A549 (cell line): ENCODE data around the gene KRTAP12-1. TPM values are rescaled to one million over a fixed set of nuclear protein-coding genes. Genes with fewer than 3 reads are reported as not detected.

Experiments used
- ATAC-seq, 2 experiments: fragments of 200-7000 bp in 1 of 2; fragments of >200 bp in 1 of 2; cut with Nextera tagmentation in 1 of 2; cut with Tn5 transposase in 1 of 2; 3 replicates each; pipeline versions ENCODE4 v1.8.0 to v1.9.1; 2018 to 2020; ENCODE audit warnings: mild to moderate bottlenecking in 1 of 2, moderate library complexity in 1 of 2
- CTCF ChIA-PET: fragments of 300-600 bp; sonication (Branson Sonifier 250); formaldehyde crosslinking; extraction: SDS; loops from one replicate; lab custom pipeline; 2021; ENCODE audit warnings: antibody characterized with exemption, inconsistent platforms; lab: Yijun Ruan, JAX
- POLR2A ChIA-PET: fragments of 350-600 bp; formaldehyde crosslinking; extraction: SDS; loops from one replicate; lab custom pipeline; 2021; ENCODE audit warnings: antibody characterized with exemption, inconsistent platforms; lab: Yijun Ruan, JAX
- DNase-seq, 2 experiments: peaks; one replicate each; pipeline versions ENCODE4 v3.0.0 to v3.0.0-alpha.2; 2011 to 2016; ENCODE audit warnings: low read depth in 1 of 2, low spot score in 1 of 2
- FAIRE-seq: peaks from 2 replicates; lab custom pipeline; 2011; peaks lifted over from hg19 to GRCh38; lab: Jason Lieb, UNC
- H3K27ac ChIP-seq, 2 experiments: fragments of >200 bp; sonication (Bioruptor Twin); formaldehyde crosslinking; 3 replicates each; pipeline ENCODE4 v1.5.1; 2016 to 2017
- H3K4me1 ChIP-seq: fragments of >200 bp; sonication (Bioruptor Twin); formaldehyde crosslinking; 3 replicates; pipeline ENCODE4 v1.6.1; 2016
- H3K4me2 ChIP-seq: fragments of >200 bp; sonication (Bioruptor Twin); formaldehyde crosslinking; 3 replicates; pipeline ENCODE4 v1.6.1; 2016
- H3K4me3 ChIP-seq: fragments of >200 bp; sonication (Bioruptor Twin); formaldehyde crosslinking; 3 replicates; pipeline ENCODE4 v1.5.1; 2016
- H3K9me3 ChIP-seq: fragments of >200 bp; sonication (Bioruptor Twin); formaldehyde crosslinking; 3 replicates; pipeline ENCODE4 v1.6.1; 2016
- ATOH8 ChIP-seq: fragments of 250-450 bp; sonication (Bioruptor Pico); IDR thresholded peaks from 2 replicates; pipeline ENCODE4 v1.5.0; 2020; ENCODE audit warnings: low read depth, mild to moderate bottlenecking, moderate library complexity
- CBX2 ChIP-seq: fragments of 200-600 bp; sonication (generic); IDR thresholded peaks from 2 replicates; pipeline ENCODE4 v1.6.1; 2016; ENCODE audit warnings: low read depth, mild to moderate bottlenecking, borderline replicate concordance
- CBX8 ChIP-seq: fragments of 200-600 bp; sonication (generic); IDR thresholded peaks from 2 replicates; pipeline ENCODE4 v1.6.1; 2016
- CEBPB ChIP-seq, 2 experiments: fragments of >200 bp in 1 of 2; sonication (Bioruptor Twin) in 1 of 2; formaldehyde crosslinking in 1 of 2; IDR thresholded peaks; 2 replicates each; pipeline ENCODE4 v1.6.1; 2012 to 2016
- CHD2 ChIP-seq: fragments of 150-350 bp; IDR thresholded peaks from 2 replicates; pipeline ENCODE4 v1.6.1; 2014; ENCODE audit warnings: low read length; ENCODE audit not compliant: partially characterized antibody
- EHF ChIP-seq: fragments of 250-450 bp; sonication (Bioruptor Pico); IDR thresholded peaks from 2 replicates; pipeline ENCODE4 v1.5.0; 2020; ENCODE audit warnings: mild to moderate bottlenecking
- EP300 ChIP-seq, 2 experiments: fragments of >200 bp; sonication (Bioruptor Twin); formaldehyde crosslinking; IDR thresholded peaks; 2 replicates in 1 of 2; 3 replicates in 1 of 2; pipeline ENCODE4 v1.6.1; 2016 to 2017
- FOSL2 ChIP-seq, 2 experiments: fragments of 450-650 bp in 1 of 2; fragments of >200 bp in 1 of 2; sonication (Bioruptor Twin) in 1 of 2; formaldehyde crosslinking; IDR thresholded peaks; 2 replicates each; pipeline versions ENCODE4 v1.5.0 to v1.6.1; 2016 to 2020; ENCODE audit warnings: mild to moderate bottlenecking in 1 of 2, moderate library complexity in 1 of 2
- HOXA7 ChIP-seq: fragments of 250-450 bp; sonication (Bioruptor Pico); IDR thresholded peaks from 2 replicates; pipeline ENCODE4 v1.5.0; 2020; ENCODE audit warnings: mild to moderate bottlenecking, moderate library complexity
- HOXB13 ChIP-seq: fragments of 250-450 bp; sonication (Bioruptor Pico); IDR thresholded peaks from 2 replicates; pipeline ENCODE4 v1.5.0; 2020; ENCODE audit warnings: low read depth, mild to moderate bottlenecking, moderate library complexity
- JUN ChIP-seq, 2 experiments: fragments of >200 bp; sonication (Bioruptor Twin); formaldehyde crosslinking; IDR thresholded peaks; 2 replicates in 1 of 2; 3 replicates in 1 of 2; pipeline ENCODE4 v1.6.1; 2016 to 2017
- JUNB ChIP-seq: fragments of >200 bp; sonication (Bioruptor Twin); formaldehyde crosslinking; IDR thresholded peaks from 2 replicates; pipeline ENCODE4 v1.6.1; 2016
- KDM5A ChIP-seq: fragments of 200-600 bp; sonication (generic); IDR thresholded peaks from 2 replicates; pipeline ENCODE4 v1.6.1; 2016; ENCODE audit warnings: antibody characterized with exemption, mild to moderate bottlenecking
- MAZ ChIP-seq: fragments of 150-350 bp; IDR thresholded peaks from 2 replicates; pipeline ENCODE4 v1.6.1; 2014; ENCODE audit warnings: antibody characterized with exemption, low read depth, low read length, borderline replicate concordance
- NFE2L2 ChIP-seq: fragments of 150-350 bp; conservative IDR thresholded peaks from 2 replicates; pipeline ENCODE4 v1.6.1; 2014; ENCODE audit warnings: low read length
- NR3C1 ChIP-seq: fragments of >200 bp; sonication (Bioruptor Twin); formaldehyde crosslinking; IDR thresholded peaks from 3 replicates; pipeline ENCODE4 v1.6.1; 2017
- POLR2A ChIP-seq: IDR thresholded peaks from 2 replicates; pipeline ENCODE4 v1.6.1; 2012; ENCODE audit warnings: mild to moderate bottlenecking, low read length
- RAD21 ChIP-seq, 2 experiments: fragments of >200 bp in 1 of 2; sonication (Bioruptor Twin) in 1 of 2; formaldehyde crosslinking in 1 of 2; IDR thresholded peaks in 1 of 2; conservative IDR thresholded peaks in 1 of 2; 2 replicates in 1 of 2; 3 replicates in 1 of 2; pipeline ENCODE4 v1.6.1; 2012 to 2018; ENCODE audit warnings: inconsistent platforms in 1 of 2
- RARB ChIP-seq: fragments of 250-450 bp; sonication (Bioruptor Pico); IDR thresholded peaks from 2 replicates; pipeline ENCODE4 v1.8.0; 2021; ENCODE audit warnings: mild to moderate bottlenecking, moderate library complexity
- RCOR1 ChIP-seq: fragments of 150-350 bp; IDR thresholded peaks from 2 replicates; pipeline ENCODE4 v1.6.1; 2014; ENCODE audit warnings: antibody characterized with exemption, low read length, low read depth
- REST ChIP-seq: fragments of 200-600 bp; sonication (generic); IDR thresholded peaks from 2 replicates; pipeline ENCODE4 v1.6.1; 2016; ENCODE audit warnings: antibody characterized with exemption, mild to moderate bottlenecking, moderate library complexity
- RFX5 ChIP-seq: fragments of 450-650 bp; IDR thresholded peaks from 2 replicates; pipeline ENCODE4 v1.7.1; 2014; ENCODE audit warnings: antibody characterized with exemption, mild to moderate bottlenecking, moderate library complexity
- RNF2 ChIP-seq: fragments of 200-600 bp; sonication (generic); IDR thresholded peaks from 2 replicates; pipeline ENCODE4 v1.6.1; 2016; ENCODE audit warnings: low read depth, mild to moderate bottlenecking, antibody characterized with exemption, moderate library complexity, borderline replicate concordance
- SMC3 ChIP-seq: fragments of >200 bp; sonication (Bioruptor Twin); formaldehyde crosslinking; IDR thresholded peaks from 3 replicates; pipeline ENCODE4 v1.6.1; 2018; ENCODE audit warnings: inconsistent platforms
- TFCP2L1 ChIP-seq: fragments of 250-450 bp; sonication (Bioruptor Pico); IDR thresholded peaks from 2 replicates; pipeline ENCODE4 v1.5.0; 2021; ENCODE audit warnings: mild to moderate bottlenecking
- ZNF302 ChIP-seq: fragments of 250-450 bp; sonication (Bioruptor Pico); IDR thresholded peaks from 2 replicates; pipeline ENCODE4 v1.9.0; 2021; ENCODE audit warnings: inconsistent platforms, mild to moderate bottlenecking, moderate library complexity
- WGBS: methylation state at CpG from one replicate; pipeline ENCODE4 v1.1.6; 2017; ENCODE audit errors: missing lambda C conversion rate; 5-methylcytosine and 5-hydroxymethylcytosine counted together
- polyA plus RNA-seq, 4 experiments: library from polyadenylated mRNA; depleted of rRNA in 3 of 4; stranded (reverse); fragments of >200 nt; fragmentation: RNase III in 1 of 4; extraction: RNeasy Plus Mini Kit Qiagen cat#74134 plus additional on column Dnase treatment in 1 of 4; gene quantifications; 2 replicates in 3 of 4; 3 replicates in 1 of 4; pipeline ENCODE4 v1.2.3, GENCODE V29; 2011 to 2017
- TF ChIP-seq, protein P1 (sequence below): fragments of 250-450 bp; sonication (Bioruptor Pico); IDR thresholded peaks from 2 replicates; pipeline ENCODE4 v1.5.0; 2021; ENCODE audit warnings: mild to moderate bottlenecking, moderate library complexity, borderline replicate concordance
- TF ChIP-seq, protein P2 (sequence below): fragments of 150-350 bp; IDR thresholded peaks from 2 replicates; pipeline ENCODE4 v1.6.1; 2014; ENCODE audit warnings: low read depth, mild to moderate bottlenecking, low read length
- TF ChIP-seq, protein P3 (sequence below): fragments of >200 bp; sonication (Bioruptor Twin); formaldehyde crosslinking; IDR thresholded peaks from 3 replicates; pipeline ENCODE4 v1.5.1; 2016

The KRTAP12-1 gene
- polyA plus RNA-seq, 2 of the 4 experiments (the other 2 are of a cell fraction), result not detected

DNA sequence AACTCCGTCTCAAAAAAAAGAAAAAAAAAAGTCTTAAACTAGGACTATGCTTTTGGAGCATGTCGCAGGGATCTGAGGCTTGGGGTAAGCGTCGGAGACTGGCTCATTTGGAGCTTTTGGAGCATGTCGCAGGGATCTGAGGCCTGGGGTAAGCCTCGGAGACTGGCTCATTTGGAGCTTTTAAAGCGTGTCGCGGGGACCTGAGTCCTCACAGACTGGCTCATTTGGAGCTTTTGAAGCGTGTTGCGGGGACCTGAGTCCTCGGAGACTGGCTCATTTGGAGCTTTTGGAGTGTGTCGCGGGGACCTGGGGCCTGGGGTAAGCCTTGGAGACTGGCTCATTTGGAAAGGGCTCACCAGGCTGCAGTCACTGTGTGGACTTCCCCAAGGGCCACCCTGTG lies 43.0 kb upstream of the KRTAP12-1 start:
- FAIRE-seq, result no peak
- 69% methylated on average over 14 of the region's 14 CpGs for WGBS
- DNase-seq, result no peak

DNA sequence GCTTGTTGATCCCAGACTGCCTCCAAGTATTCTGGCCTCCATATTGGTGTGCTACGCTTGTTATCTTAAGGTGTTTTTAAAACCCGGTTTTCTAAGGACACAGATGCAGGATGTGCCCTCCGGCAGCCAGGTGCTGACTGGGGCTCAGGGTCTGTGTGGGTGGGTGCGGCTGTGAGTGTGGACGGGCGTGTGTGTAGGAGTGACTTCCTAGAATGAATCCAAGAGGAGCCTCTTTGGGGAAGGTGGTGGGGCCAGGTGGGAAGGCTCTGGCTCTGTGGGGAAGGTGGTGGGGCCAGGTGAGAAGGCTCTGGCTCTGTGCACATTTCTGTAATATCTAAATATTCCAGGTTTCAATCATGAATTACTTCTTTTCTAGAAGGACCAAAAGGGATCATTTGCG lies 42.2 kb upstream of the KRTAP12-1 start:
- no peak overlapping the region for H3K4me2 ChIP-seq
- FAIRE-seq, result no peak
- ChIA-PET CTCF (no interaction called here), POLR2A (no interaction called here)
- H3K4me3 ChIP-seq, result no peak overlapping the region
- no peak overlapping the region for H3K27ac ChIP-seq
- no peaks in the 10 kb centered on the region for H3K9me3 ChIP-seq
- no peak for TF ChIP-seq RAD21 (conservative IDR thresholded peaks at IDR 0.05 in 1 of 2, IDR thresholded peaks at IDR 0.05 in 1 of 2)
- no peak for TF ChIP-seq HOXA7 (CRISPR knock-in tag)
- no peak for TF ChIP-seq SMC3
- TF ChIP-seq ATOH8, result no peak
- TF ChIP-seq, protein P1, sequence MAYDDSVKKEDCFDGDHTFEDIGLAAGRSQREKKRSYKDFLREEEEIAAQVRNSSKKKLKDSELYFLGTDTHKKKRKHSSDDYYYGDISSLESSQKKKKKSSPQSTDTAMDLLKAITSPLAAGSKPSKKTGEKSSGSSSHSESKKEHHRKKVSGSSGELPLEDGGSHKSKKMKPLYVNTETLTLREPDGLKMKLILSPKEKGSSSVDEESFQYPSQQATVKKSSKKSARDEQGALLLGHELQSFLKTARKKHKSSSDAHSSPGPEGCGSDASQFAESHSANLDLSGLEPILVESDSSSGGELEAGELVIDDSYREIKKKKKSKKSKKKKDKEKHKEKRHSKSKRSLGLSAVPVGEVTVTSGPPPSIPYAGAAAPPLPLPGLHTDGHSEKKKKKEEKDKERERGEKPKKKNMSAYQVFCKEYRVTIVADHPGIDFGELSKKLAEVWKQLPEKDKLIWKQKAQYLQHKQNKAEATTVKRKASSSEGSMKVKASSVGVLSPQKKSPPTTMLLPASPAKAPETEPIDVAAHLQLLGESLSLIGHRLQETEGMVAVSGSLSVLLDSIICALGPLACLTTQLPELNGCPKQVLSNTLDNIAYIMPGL, result no peak
- TF ChIP-seq, protein P2, sequence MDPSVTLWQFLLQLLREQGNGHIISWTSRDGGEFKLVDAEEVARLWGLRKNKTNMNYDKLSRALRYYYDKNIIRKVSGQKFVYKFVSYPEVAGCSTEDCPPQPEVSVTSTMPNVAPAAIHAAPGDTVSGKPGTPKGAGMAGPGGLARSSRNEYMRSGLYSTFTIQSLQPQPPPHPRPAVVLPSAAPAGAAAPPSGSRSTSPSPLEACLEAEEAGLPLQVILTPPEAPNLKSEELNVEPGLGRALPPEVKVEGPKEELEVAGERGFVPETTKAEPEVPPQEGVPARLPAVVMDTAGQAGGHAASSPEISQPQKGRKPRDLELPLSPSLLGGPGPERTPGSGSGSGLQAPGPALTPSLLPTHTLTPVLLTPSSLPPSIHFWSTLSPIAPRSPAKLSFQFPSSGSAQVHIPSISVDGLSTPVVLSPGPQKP, result no peak
- no peak for TF ChIP-seq EHF
- TF ChIP-seq RFX5, result no peak
- TF ChIP-seq, protein P3, sequence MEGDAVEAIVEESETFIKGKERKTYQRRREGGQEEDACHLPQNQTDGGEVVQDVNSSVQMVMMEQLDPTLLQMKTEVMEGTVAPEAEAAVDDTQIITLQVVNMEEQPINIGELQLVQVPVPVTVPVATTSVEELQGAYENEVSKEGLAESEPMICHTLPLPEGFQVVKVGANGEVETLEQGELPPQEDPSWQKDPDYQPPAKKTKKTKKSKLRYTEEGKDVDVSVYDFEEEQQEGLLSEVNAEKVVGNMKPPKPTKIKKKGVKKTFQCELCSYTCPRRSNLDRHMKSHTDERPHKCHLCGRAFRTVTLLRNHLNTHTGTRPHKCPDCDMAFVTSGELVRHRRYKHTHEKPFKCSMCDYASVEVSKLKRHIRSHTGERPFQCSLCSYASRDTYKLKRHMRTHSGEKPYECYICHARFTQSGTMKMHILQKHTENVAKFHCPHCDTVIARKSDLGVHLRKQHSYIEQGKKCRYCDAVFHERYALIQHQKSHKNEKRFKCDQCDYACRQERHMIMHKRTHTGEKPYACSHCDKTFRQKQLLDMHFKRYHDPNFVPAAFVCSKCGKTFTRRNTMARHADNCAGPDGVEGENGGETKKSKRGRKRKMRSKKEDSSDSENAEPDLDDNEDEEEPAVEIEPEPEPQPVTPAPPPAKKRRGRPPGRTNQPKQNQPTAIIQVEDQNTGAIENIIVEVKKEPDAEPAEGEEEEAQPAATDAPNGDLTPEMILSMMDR, result no peak
- TF ChIP-seq CBX2, result no peak
- TF ChIP-seq NR3C1, result no peak
- TF ChIP-seq TFCP2L1 (CRISPR knock-in tag), result no peak
- no peak for TF ChIP-seq POLR2A
- no peak for TF ChIP-seq NFE2L2
- TF ChIP-seq RARB (CRISPR knock-in tag), result no peak
- TF ChIP-seq CHD2, result no peak
- TF ChIP-seq MAZ, result no peak
- TF ChIP-seq JUN (IDR thresholded peaks at IDR 0.05), result no peak
- no peak for TF ChIP-seq CEBPB (IDR thresholded peaks at IDR 0.05)
- WGBS, result 62% methylated on average over 7 of the region's 7 CpGs
- no peaks in the 10 kb centered on the region for H3K4me1 ChIP-seq
- no peak for ATAC-seq
- DNase-seq, result no peak

More for the DNA sequence above, 43.0 kb upstream of the KRTAP12-1 start:
- ChIA-PET POLR2A (no interaction called here), CTCF (interaction anchor here (0.6 kb wide), 1 partner anchor 193 kb away, joined by 3 read pairs; no protein-coding TSS in a partner anchor)
- Histone ChIP-seq H3K4me2 (no peak overlapping the region), H3K27ac (no peak overlapping the region), H3K4me3 (no peak overlapping the region), H3K9me3 (no peaks in the 10 kb centered on the region), H3K4me1 (no peaks in the 10 kb centered on the region)
- no peak for TF ChIP-seq JUNB
- TF ChIP-seq REST, result no peak
- no peak for TF ChIP-seq RNF2
- no peak for TF ChIP-seq KDM5A
- TF ChIP-seq FOSL2 (IDR thresholded peaks at IDR 0.05), result no peak
- TF ChIP-seq FOSL2 (CRISPR knock-in tag; IDR thresholded peaks at IDR 0.05), result no peak
- TF ChIP-seq TFCP2L1 (CRISPR knock-in tag), result no peak
- TF ChIP-seq EP300 (IDR thresholded peaks at IDR 0.05), result no peak
- TF ChIP-seq RCOR1, result no peak
- TF ChIP-seq ZNF302 (CRISPR knock-in tag), result no peak
- no peak for TF ChIP-seq NR3C1
- no peak for TF ChIP-seq CBX8
- no peak for TF ChIP-seq HOXB13 (CRISPR knock-in tag)
- ATAC-seq, result no peak
